ENCODE measurements around the gene PTPN23. TPM values are rescaled to one million over a fixed set of nuclear protein-coding genes. Genes with fewer than 3 reads are reported as not detected.

The PTPN23 gene
- total RNA-seq, 4 donors from 2014 or later, result 45.9 to 135 (median 61.1) TPM

- peaks cover 17% of the 10 kb centered on the region for H3K4me1 ChIP-seq
- DNase-seq (ENCODE audit: low spot score in 2 of 2), result no peak
- 92% methylated on average over 15 of the region's 15 CpGs for WGBS
- H3K4me3 ChIP-seq, result no peak overlapping the region
- H3K27ac ChIP-seq, result no peak overlapping the region
- H3K27me3 ChIP-seq, result no peaks in the 10 kb centered on the region
- peaks cover 72% of the 10 kb centered on the region for H3K36me3 ChIP-seq
- H3K9me3 ChIP-seq, result no peaks in the 10 kb centered on the region
- TF ChIP-seq POLR2AphosphoS5 (IDR thresholded peaks at IDR 0.05), result no peak
- no peak for TF ChIP-seq EP300 (IDR thresholded peaks at IDR 0.05)
- TF ChIP-seq, protein P1, sequence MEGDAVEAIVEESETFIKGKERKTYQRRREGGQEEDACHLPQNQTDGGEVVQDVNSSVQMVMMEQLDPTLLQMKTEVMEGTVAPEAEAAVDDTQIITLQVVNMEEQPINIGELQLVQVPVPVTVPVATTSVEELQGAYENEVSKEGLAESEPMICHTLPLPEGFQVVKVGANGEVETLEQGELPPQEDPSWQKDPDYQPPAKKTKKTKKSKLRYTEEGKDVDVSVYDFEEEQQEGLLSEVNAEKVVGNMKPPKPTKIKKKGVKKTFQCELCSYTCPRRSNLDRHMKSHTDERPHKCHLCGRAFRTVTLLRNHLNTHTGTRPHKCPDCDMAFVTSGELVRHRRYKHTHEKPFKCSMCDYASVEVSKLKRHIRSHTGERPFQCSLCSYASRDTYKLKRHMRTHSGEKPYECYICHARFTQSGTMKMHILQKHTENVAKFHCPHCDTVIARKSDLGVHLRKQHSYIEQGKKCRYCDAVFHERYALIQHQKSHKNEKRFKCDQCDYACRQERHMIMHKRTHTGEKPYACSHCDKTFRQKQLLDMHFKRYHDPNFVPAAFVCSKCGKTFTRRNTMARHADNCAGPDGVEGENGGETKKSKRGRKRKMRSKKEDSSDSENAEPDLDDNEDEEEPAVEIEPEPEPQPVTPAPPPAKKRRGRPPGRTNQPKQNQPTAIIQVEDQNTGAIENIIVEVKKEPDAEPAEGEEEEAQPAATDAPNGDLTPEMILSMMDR (IDR thresholded peaks at IDR 0.05), result no peak
- TF ChIP-seq POLR2A (IDR thresholded peaks at IDR 0.05), result no peak
Measured at GRCh38 chr3:47424434-47425382, 43.9 kb downstream of the PTPN23 start.

- Histone ChIP-seq H3K27me3 (no peaks in the 10 kb centered on the region), H3K4me3 (no peak overlapping the region), H3K4me1 (peaks cover 19% of the 10 kb centered on the region), H3K27ac (no peak overlapping the region), H3K9me3 (no peaks in the 10 kb centered on the region), H3K36me3 (peaks cover 70% of the 10 kb centered on the region)
- DNase-seq (ENCODE audit: low spot score in 2 of 2), result no peak
- WGBS, result 96% methylated on average over 6 of the region's 11 CpGs
- no peak for TF ChIP-seq EP300 (IDR thresholded peaks at IDR 0.05)
- TF ChIP-seq POLR2A (IDR thresholded peaks at IDR 0.05), result no peak
- TF ChIP-seq, protein P1 (IDR thresholded peaks at IDR 0.05), result no peak
Measured at GRCh38 chr3:47425383-47425778, 44.6 kb downstream of the PTPN23 start.

- WGBS, result 92% methylated on average over 9 of the region's 9 CpGs
- no peaks in the 10 kb centered on the region for H3K27me3 ChIP-seq
- TF ChIP-seq, protein P1 (IDR thresholded peaks at IDR 0.05), result no peak
- no peak for TF ChIP-seq POLR2A (IDR thresholded peaks at IDR 0.05)
- TF ChIP-seq POLR2AphosphoS5 (IDR thresholded peaks at IDR 0.05), result no peak
- TF ChIP-seq EP300 (IDR thresholded peaks at IDR 0.05), result no peak
- peaks cover 17% of the 10 kb centered on the region for H3K4me1 ChIP-seq
- H3K27ac ChIP-seq, result no peak overlapping the region
- DNase-seq (ENCODE audit: low spot score in 2 of 2), result no peak
- no peak overlapping the region for H3K4me3 ChIP-seq
- peaks cover 71% of the 10 kb centered on the region for H3K36me3 ChIP-seq
- H3K9me3 ChIP-seq, result no peaks in the 10 kb centered on the region
Measured at GRCh38 chr3:47425959-47426358, 45.1 kb downstream of the PTPN23 start.

DNA sequence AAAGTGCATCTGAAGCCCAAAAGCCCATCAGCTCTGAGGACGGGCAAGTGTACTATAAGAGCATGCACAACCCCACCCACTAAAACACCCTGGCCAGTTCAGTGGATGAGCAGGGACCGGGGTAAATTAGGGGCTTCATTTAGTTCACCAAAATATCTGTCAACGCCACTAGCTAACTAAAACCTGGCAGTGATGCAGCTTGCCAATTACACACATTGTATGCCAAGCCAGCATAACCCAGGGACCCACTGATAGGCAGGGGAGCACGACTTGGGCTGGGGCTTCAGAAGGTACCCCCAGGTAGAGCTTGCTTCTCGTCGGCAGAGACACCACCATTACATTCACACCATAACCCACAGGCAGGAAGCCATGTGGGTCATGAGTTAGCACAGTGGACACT lies 47.0 kb downstream of the PTPN23 start:
- DNase-seq (ENCODE audit: low spot score in 2 of 2), result no peak
- Histone ChIP-seq H3K27me3 (no peaks in the 10 kb centered on the region), H3K4me1 (peaks cover 3% of the 10 kb centered on the region), H3K27ac (no peak overlapping the region), H3K4me3 (no peak overlapping the region), H3K9me3 (no peaks in the 10 kb centered on the region), H3K36me3 (peaks cover 72% of the 10 kb centered on the region)
- 90% methylated on average over 6 of the region's 6 CpGs for WGBS
- TF ChIP-seq POLR2AphosphoS5 (IDR thresholded peaks at IDR 0.05) (no peak), EP300 (IDR thresholded peaks at IDR 0.05) (no peak), POLR2A (IDR thresholded peaks at IDR 0.05) (no peak)
- TF ChIP-seq, protein P1 (IDR thresholded peaks at IDR 0.05), result no peak

- no peak for DNase-seq (ENCODE audit: low spot score in 2 of 2)
- peaks cover 77% of the 10 kb centered on the region for H3K36me3 ChIP-seq
Measured at GRCh38 chr3:47428662-47429061, 47.8 kb downstream of the PTPN23 start.

More at GRCh38 chr3:47428662-47429061, 47.8 kb downstream of the PTPN23 start:
- TF ChIP-seq, protein P1 (IDR thresholded peaks at IDR 0.05), result no peak
- TF ChIP-seq POLR2AphosphoS5 (IDR thresholded peaks at IDR 0.05) (no peak), POLR2A (IDR thresholded peaks at IDR 0.05) (no peak), EP300 (IDR thresholded peaks at IDR 0.05) (no peak)
- Histone ChIP-seq H3K9me3 (no peaks in the 10 kb centered on the region), H3K4me3 (no peak overlapping the region), H3K27me3 (no peaks in the 10 kb centered on the region), H3K27ac (no peak overlapping the region), H3K4me1 (peaks cover 3% of the 10 kb centered on the region)
- 73% methylated on average over 6 of the region's 6 CpGs for WGBS
